ENCODE data around the gene DCUN1D1. TPM values are rescaled to one million over a fixed set of nuclear protein-coding genes. Genes with fewer than 3 reads are reported as not detected.
"Not testable (repeated sequence)": the region's sequence is repeated elsewhere in the genome, so short reads cannot be mapped to it uniquely, and the experiment has no call there.

Gene DCUN1D1
- total and polyA plus RNA-seq, 2 donors: 13.7 to 20.7 TPM

GRCh38 chr3:183013074-183013473 is 32.7 kb upstream of the DCUN1D1 start:
- no peak overlapping the region for H3K27ac ChIP-seq (ENCODE audit: low read depth in 1 of 2, low read length in 1 of 2)
- peaks cover 10% of the 10 kb centered on the region in 2 donors for H3K36me3 ChIP-seq (ENCODE audit: control insufficient read depth in 2 of 2, insufficient read depth in 2 of 2, low read length in 1 of 2)
- H3K4me1 ChIP-seq (ENCODE audit: control insufficient read depth in 2 of 2, insufficient read depth in 2 of 2, low read length in 2 of 2): no peaks in the 10 kb centered on the region
- no peaks in the 10 kb centered on the region for H3K27me3 ChIP-seq (ENCODE audit: control insufficient read depth in 2 of 2, insufficient read depth in 1 of 2, low read length in 1 of 2)
- DNase-seq (ENCODE audit: low read depth in 6 of 9, low spot score in 9 of 9): no peak
- no peak overlapping the region for H3K4me3 ChIP-seq (ENCODE audit: low read length in 2 of 2)
- WGBS: 98% methylated on average over 5 of the region's 5 CpGs
- H3K9me3 ChIP-seq (ENCODE audit: control insufficient read depth in 2 of 2, insufficient read depth in 1 of 2, low read length in 1 of 2): no peaks in the 10 kb centered on the region

- H3K27me3 ChIP-seq (ENCODE audit: control insufficient read depth in 2 of 2, insufficient read depth in 1 of 2, low read length in 1 of 2): no peaks in the 10 kb centered on the region
- H3K9me3 ChIP-seq (ENCODE audit: control insufficient read depth in 2 of 2, insufficient read depth in 1 of 2, low read length in 1 of 2): no peaks in the 10 kb centered on the region
- H3K27ac ChIP-seq (ENCODE audit: low read depth in 1 of 2, low read length in 1 of 2): no peak overlapping the region
- DNase-seq (ENCODE audit: low read depth in 6 of 9, low spot score in 9 of 9): no peak
- H3K4me1 ChIP-seq (ENCODE audit: control insufficient read depth in 2 of 2, insufficient read depth in 2 of 2, low read length in 2 of 2): no peaks in the 10 kb centered on the region
- H3K36me3 ChIP-seq (ENCODE audit: control insufficient read depth in 2 of 2, insufficient read depth in 2 of 2, low read length in 1 of 2): peaks cover 2 to 3% of the 10 kb centered on the region in 2 donors
- no peak overlapping the region for H3K4me3 ChIP-seq (ENCODE audit: low read length in 2 of 2)
Observed at GRCh38 chr3:183008800-183009199, 28.5 kb upstream of the DCUN1D1 start.

- Histone ChIP-seq H3K4me3 (ENCODE audit: low read length in 2 of 2) (no peak overlapping the region), H3K36me3 (ENCODE audit: control insufficient read depth in 2 of 2, insufficient read depth in 2 of 2, low read length in 1 of 2) (peaks cover 2 to 3% of the 10 kb centered on the region in 2 donors), H3K9me3 (ENCODE audit: control insufficient read depth in 2 of 2, insufficient read depth in 1 of 2, low read length in 1 of 2) (no peaks in the 10 kb centered on the region), H3K27ac (ENCODE audit: low read depth in 1 of 2, low read length in 1 of 2) (no peak overlapping the region), H3K27me3 (ENCODE audit: control insufficient read depth in 2 of 2, insufficient read depth in 1 of 2, low read length in 1 of 2) (no peaks in the 10 kb centered on the region), H3K4me1 (ENCODE audit: control insufficient read depth in 2 of 2, insufficient read depth in 2 of 2, low read length in 2 of 2) (no peaks in the 10 kb centered on the region)
- no peak for DNase-seq (ENCODE audit: low read depth in 6 of 9, low spot score in 9 of 9)
- WGBS: 97% methylated on average over 4 of the region's 4 CpGs
Observed at GRCh38 chr3:183008303-183008702, 28.0 kb upstream of the DCUN1D1 start.

GRCh38 chr3:183006396-183007002 is 26.2 kb upstream of the DCUN1D1 start:
- WGBS: 98% methylated on average over 10 of the region's 10 CpGs
- Histone ChIP-seq H3K9me3 (ENCODE audit: control insufficient read depth in 2 of 2, insufficient read depth in 1 of 2, low read length in 1 of 2) (no peaks in the 10 kb centered on the region), H3K27ac (ENCODE audit: low read depth in 1 of 2, low read length in 1 of 2) (no peak overlapping the region), H3K36me3 (ENCODE audit: control insufficient read depth in 2 of 2, insufficient read depth in 2 of 2, low read length in 1 of 2) (no peaks in the 10 kb centered on the region), H3K27me3 (ENCODE audit: control insufficient read depth in 2 of 2, insufficient read depth in 1 of 2, low read length in 1 of 2) (no peaks in the 10 kb centered on the region), H3K4me3 (ENCODE audit: low read length in 2 of 2) (no peak overlapping the region), H3K4me1 (ENCODE audit: control insufficient read depth in 2 of 2, insufficient read depth in 2 of 2, low read length in 2 of 2) (no peaks in the 10 kb centered on the region)
- DNase-seq (ENCODE audit: low read depth in 6 of 9, low spot score in 9 of 9): no peak

- 83% methylated on average over 1 of the region's 1 CpG for WGBS
- no peak for DNase-seq (ENCODE audit: low read depth in 6 of 9, low spot score in 9 of 9)
- no peaks in the 10 kb centered on the region for H3K36me3 ChIP-seq (ENCODE audit: control insufficient read depth in 2 of 2, insufficient read depth in 2 of 2, low read length in 1 of 2)
- H3K4me1 ChIP-seq (ENCODE audit: control insufficient read depth in 2 of 2, insufficient read depth in 2 of 2, low read length in 2 of 2): no peaks in the 10 kb centered on the region
- no peaks in the 10 kb centered on the region for H3K27me3 ChIP-seq (ENCODE audit: control insufficient read depth in 2 of 2, insufficient read depth in 1 of 2, low read length in 1 of 2)
- H3K9me3 ChIP-seq (ENCODE audit: control insufficient read depth in 2 of 2, insufficient read depth in 1 of 2, low read length in 1 of 2): no peaks in the 10 kb centered on the region
- H3K27ac ChIP-seq (ENCODE audit: low read depth in 1 of 2, low read length in 1 of 2): no peak overlapping the region
- no peak overlapping the region for H3K4me3 ChIP-seq (ENCODE audit: low read length in 2 of 2)
Observed at GRCh38 chr3:182999767-183000166, 19.4 kb upstream of the DCUN1D1 start.

GRCh38 chr3:182993486-182994201 is 13.3 kb upstream of the DCUN1D1 start:
- 92% methylated on average over 4 of the region's 4 CpGs for WGBS
- DNase-seq (ENCODE audit: low read depth in 6 of 9, low spot score in 9 of 9); H3K36me3 ChIP-seq (ENCODE audit: control insufficient read depth in 2 of 2, insufficient read depth in 2 of 2, low read length in 1 of 2); H3K9me3 ChIP-seq (ENCODE audit: control insufficient read depth in 2 of 2, insufficient read depth in 1 of 2, low read length in 1 of 2); H3K27ac ChIP-seq (ENCODE audit: low read depth in 1 of 2, low read length in 1 of 2); H3K4me3 ChIP-seq (ENCODE audit: low read length in 2 of 2); H3K4me1 ChIP-seq (ENCODE audit: control insufficient read depth in 2 of 2, insufficient read depth in 2 of 2, low read length in 2 of 2); H3K27me3 ChIP-seq (ENCODE audit: control insufficient read depth in 2 of 2, insufficient read depth in 1 of 2, low read length in 1 of 2): not testable (repeated sequence)

GRCh38 chr3:182989566-182989965 is 9.2 kb upstream of the DCUN1D1 start:
- Histone ChIP-seq H3K4me3 (ENCODE audit: low read length in 2 of 2) (no peak overlapping the region), H3K9me3 (ENCODE audit: control insufficient read depth in 2 of 2, insufficient read depth in 1 of 2, low read length in 1 of 2) (no peaks in the 10 kb centered on the region), H3K36me3 (ENCODE audit: control insufficient read depth in 2 of 2, insufficient read depth in 2 of 2, low read length in 1 of 2) (no peaks in the 10 kb centered on the region), H3K27me3 (ENCODE audit: control insufficient read depth in 2 of 2, insufficient read depth in 1 of 2, low read length in 1 of 2) (no peaks in the 10 kb centered on the region), H3K4me1 (ENCODE audit: control insufficient read depth in 2 of 2, insufficient read depth in 2 of 2, low read length in 2 of 2) (no peaks in the 10 kb centered on the region), H3K27ac (ENCODE audit: low read depth in 1 of 2, low read length in 1 of 2) (no peak overlapping the region)
- no peak for DNase-seq (ENCODE audit: low read depth in 6 of 9, low spot score in 9 of 9)
- 91% methylated on average over 3 of the region's 3 CpGs for WGBS

GRCh38 chr3:182986021-182986420 is 5.7 kb upstream of the DCUN1D1 start:
- H3K9me3 ChIP-seq (ENCODE audit: control insufficient read depth in 2 of 2, insufficient read depth in 1 of 2, low read length in 1 of 2): no peaks in the 10 kb centered on the region
- H3K36me3 ChIP-seq (ENCODE audit: control insufficient read depth in 2 of 2, insufficient read depth in 2 of 2, low read length in 1 of 2): no peaks in the 10 kb centered on the region
- no peak overlapping the region for H3K27ac ChIP-seq (ENCODE audit: low read depth in 1 of 2, low read length in 1 of 2)
- H3K4me1 ChIP-seq (ENCODE audit: control insufficient read depth in 2 of 2, insufficient read depth in 2 of 2, low read length in 2 of 2): peaks cover 3% of the 10 kb centered on the region in 2 donors
- DNase-seq (ENCODE audit: low read depth in 6 of 9, low spot score in 9 of 9): no peak
- H3K4me3 ChIP-seq (ENCODE audit: low read length in 2 of 2): no peak overlapping the region
- H3K27me3 ChIP-seq (ENCODE audit: control insufficient read depth in 2 of 2, insufficient read depth in 1 of 2, low read length in 1 of 2): no peaks in the 10 kb centered on the region
- 97% methylated on average over 6 of the region's 6 CpGs for WGBS

GRCh38 chr3:182983876-182984275 is 3.5 kb upstream of the DCUN1D1 start:
- no peaks in the 10 kb centered on the region for H3K36me3 ChIP-seq (ENCODE audit: control insufficient read depth in 2 of 2, insufficient read depth in 2 of 2, low read length in 1 of 2)
- H3K27ac ChIP-seq (ENCODE audit: low read depth in 1 of 2, low read length in 1 of 2): no peak overlapping the region
- no peaks in the 10 kb centered on the region for H3K27me3 ChIP-seq (ENCODE audit: control insufficient read depth in 2 of 2, insufficient read depth in 1 of 2, low read length in 1 of 2)
- H3K4me1 ChIP-seq (ENCODE audit: control insufficient read depth in 2 of 2, insufficient read depth in 2 of 2, low read length in 2 of 2): peaks cover 9 to 12% of the 10 kb centered on the region in 2 donors
- no peak for DNase-seq (ENCODE audit: low read depth in 6 of 9, low spot score in 9 of 9)
- H3K4me3 ChIP-seq (ENCODE audit: low read length in 2 of 2): no peak overlapping the region
- no peaks in the 10 kb centered on the region for H3K9me3 ChIP-seq (ENCODE audit: control insufficient read depth in 2 of 2, insufficient read depth in 1 of 2, low read length in 1 of 2)
